ENCODE data around the gene CKS2. TPM values are rescaled to one million over a fixed set of nuclear protein-coding genes. Genes with fewer than 3 reads are reported as not detected.

The CKS2 gene
- total and polyA plus RNA-seq, 2 donors from 2014 or later = 7.0 to 72.8 TPM

DNA sequence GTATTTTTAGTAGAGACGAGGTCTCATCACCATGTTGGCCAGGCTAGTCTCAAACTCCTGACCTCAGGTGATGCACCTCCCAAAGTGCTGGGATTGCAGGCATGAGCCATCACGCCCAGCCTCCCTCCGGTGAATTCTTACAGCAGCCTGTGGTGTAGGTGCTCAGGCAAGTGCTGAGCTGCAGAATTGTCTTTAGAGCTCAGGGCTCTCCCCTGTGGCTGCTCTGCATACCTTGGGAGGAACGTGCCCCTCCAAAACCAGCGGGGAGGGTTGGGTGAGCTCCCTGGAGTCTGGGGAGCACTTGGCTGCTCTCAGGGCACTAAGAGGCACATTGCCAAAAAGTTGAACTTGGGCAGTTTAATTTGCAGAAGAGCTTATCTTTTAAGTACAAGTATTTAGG, 36.7 kb downstream of the CKS2 start:
- intact Hi-C loops (cut with DNase I) = no loop called here
- no peak overlapping the region for H3K4me3 ChIP-seq (ENCODE audit: low read length in 3 of 3)
- H3K27ac ChIP-seq (ENCODE audit: low read depth in 2 of 2, low read length in 2 of 2) = no peak overlapping the region
- TF ChIP-seq, protein P1, sequence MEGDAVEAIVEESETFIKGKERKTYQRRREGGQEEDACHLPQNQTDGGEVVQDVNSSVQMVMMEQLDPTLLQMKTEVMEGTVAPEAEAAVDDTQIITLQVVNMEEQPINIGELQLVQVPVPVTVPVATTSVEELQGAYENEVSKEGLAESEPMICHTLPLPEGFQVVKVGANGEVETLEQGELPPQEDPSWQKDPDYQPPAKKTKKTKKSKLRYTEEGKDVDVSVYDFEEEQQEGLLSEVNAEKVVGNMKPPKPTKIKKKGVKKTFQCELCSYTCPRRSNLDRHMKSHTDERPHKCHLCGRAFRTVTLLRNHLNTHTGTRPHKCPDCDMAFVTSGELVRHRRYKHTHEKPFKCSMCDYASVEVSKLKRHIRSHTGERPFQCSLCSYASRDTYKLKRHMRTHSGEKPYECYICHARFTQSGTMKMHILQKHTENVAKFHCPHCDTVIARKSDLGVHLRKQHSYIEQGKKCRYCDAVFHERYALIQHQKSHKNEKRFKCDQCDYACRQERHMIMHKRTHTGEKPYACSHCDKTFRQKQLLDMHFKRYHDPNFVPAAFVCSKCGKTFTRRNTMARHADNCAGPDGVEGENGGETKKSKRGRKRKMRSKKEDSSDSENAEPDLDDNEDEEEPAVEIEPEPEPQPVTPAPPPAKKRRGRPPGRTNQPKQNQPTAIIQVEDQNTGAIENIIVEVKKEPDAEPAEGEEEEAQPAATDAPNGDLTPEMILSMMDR (IDR thresholded peaks at IDR 0.05; ENCODE audit: borderline replicate concordance, extremely low read depth, insufficient read depth) = no peak
- FAIRE-seq (no peak), DNase-seq (no peak)
- H3K4me1 ChIP-seq (ENCODE audit: control insufficient read depth in 2 of 3, insufficient read depth in 2 of 3, low read depth in 1 of 3, low read length in 3 of 3) = no peaks in the 10 kb centered on the region
- no peaks in the 10 kb centered on the region for H3K9me3 ChIP-seq (ENCODE audit: control insufficient read depth in 2 of 3, insufficient read depth in 1 of 3, low read length in 3 of 3)
- no peaks in the 10 kb centered on the region for H3K27me3 ChIP-seq (ENCODE audit: control insufficient read depth, insufficient read depth, low read length)
- H3K9ac ChIP-seq (ENCODE audit: low read length in 3 of 3) = no peak overlapping the region
- H3K36me3 ChIP-seq (ENCODE audit: control insufficient read depth in 2 of 3, insufficient read depth in 3 of 3, low read length in 3 of 3) = peaks cover 14 to 82% (median 68%) of the 10 kb centered on the region in 3 donors

DNA sequence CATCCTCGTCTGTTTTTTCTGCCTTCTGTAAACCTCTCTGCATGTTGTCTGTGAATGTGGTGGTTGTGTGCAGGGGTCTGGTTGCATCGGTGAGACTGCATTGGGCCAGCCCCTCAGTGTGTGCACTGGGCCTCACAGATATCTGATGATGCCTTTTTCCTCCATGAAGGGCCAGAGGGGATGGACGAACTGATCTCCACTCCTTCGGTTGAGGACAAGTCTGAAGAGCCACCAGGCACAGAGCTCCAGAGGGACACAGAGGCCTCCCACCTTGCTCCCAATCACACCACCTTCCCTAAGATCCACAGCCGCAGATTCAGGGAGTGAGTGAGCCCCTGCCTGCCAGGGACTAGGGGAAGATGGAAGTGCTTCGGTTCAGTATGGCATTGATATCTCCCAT, 38.6 kb downstream of the CKS2 start:
- intact Hi-C loops (cut with DNase I) = no loop called here
- Histone ChIP-seq H3K9me3 (ENCODE audit: control insufficient read depth in 2 of 3, insufficient read depth in 1 of 3, low read length in 3 of 3) (no peaks in the 10 kb centered on the region), H3K27ac (ENCODE audit: low read depth in 2 of 2, low read length in 2 of 2) (no peak overlapping the region), H3K36me3 (ENCODE audit: control insufficient read depth in 2 of 3, insufficient read depth in 3 of 3, low read length in 3 of 3) (peaks cover 11 to 87% (median 81%) of the 10 kb centered on the region in 3 donors), H3K4me3 (ENCODE audit: low read length in 3 of 3) (no peak overlapping the region), H3K9ac (ENCODE audit: low read length in 3 of 3) (no peak overlapping the region), H3K4me1 (ENCODE audit: control insufficient read depth in 2 of 3, insufficient read depth in 2 of 3, low read depth in 1 of 3, low read length in 3 of 3) (no peaks in the 10 kb centered on the region), H3K27me3 (ENCODE audit: control insufficient read depth, insufficient read depth, low read length) (no peaks in the 10 kb centered on the region)
- DNase-seq (no peak), FAIRE-seq (no peak)
- TF ChIP-seq, protein P1 (IDR thresholded peaks at IDR 0.05; ENCODE audit: borderline replicate concordance, extremely low read depth, insufficient read depth) = no peak

DNA sequence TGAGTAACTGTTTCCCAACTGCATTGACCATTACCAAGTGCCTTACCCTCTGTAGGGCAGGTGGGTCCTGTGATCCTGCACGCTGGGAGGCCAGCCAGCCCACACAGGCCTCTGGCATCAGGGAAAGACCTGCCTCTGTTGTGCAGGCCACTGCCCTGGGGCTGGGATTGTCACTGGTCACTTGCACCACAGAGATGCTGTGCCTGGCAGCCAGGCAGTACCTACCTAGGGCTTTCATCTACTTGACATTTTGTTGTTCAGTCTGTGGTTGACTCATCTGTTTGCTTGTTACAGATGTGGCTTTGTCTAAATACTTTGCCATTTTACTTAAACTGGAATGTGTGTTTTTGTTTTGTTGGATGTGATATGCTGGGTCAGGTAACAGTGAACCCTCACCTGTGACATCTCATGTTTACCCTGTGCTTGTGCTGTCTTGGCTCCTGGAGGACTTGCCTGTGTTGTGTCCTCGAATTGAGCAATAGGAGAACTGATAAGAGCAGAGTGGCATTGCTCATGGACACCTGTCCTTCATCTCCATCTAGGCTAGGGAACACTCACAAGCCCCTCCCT, 40.1 kb downstream of the CKS2 start:
- Histone ChIP-seq H3K4me1 (ENCODE audit: control insufficient read depth in 2 of 3, insufficient read depth in 2 of 3, low read depth in 1 of 3, low read length in 3 of 3) (no peaks in the 10 kb centered on the region), H3K36me3 (ENCODE audit: control insufficient read depth in 2 of 3, insufficient read depth in 3 of 3, low read length in 3 of 3) (peaks cover 11 to 86% (median 82%) of the 10 kb centered on the region in 3 donors), H3K27me3 (ENCODE audit: control insufficient read depth, insufficient read depth, low read length) (no peaks in the 10 kb centered on the region), H3K27ac (ENCODE audit: low read depth in 2 of 2, low read length in 2 of 2) (no peak overlapping the region), H3K9me3 (ENCODE audit: control insufficient read depth in 2 of 3, insufficient read depth in 1 of 3, low read length in 3 of 3) (no peaks in the 10 kb centered on the region), H3K4me3 (ENCODE audit: low read length in 3 of 3) (no peak overlapping the region), H3K9ac (ENCODE audit: low read length in 3 of 3) (no peak overlapping the region)
- TF ChIP-seq, protein P1 (IDR thresholded peaks at IDR 0.05; ENCODE audit: borderline replicate concordance, extremely low read depth, insufficient read depth) = no peak
- intact Hi-C loops (cut with DNase I) = no loop called here
- FAIRE-seq (no peak), DNase-seq (no peak)

All from kidney (tissue), 14 donors.